Ovary (tissue), 3 donors: Measurements from ENCODE around the gene NSFL1C.

Experiments
- CTCF ChIP-seq, 3 donors: fragments of 450-650 bp in 2 of 3; fragments of 200-600 bp in 1 of 3; IDR thresholded peaks; one replicate each; pipeline versions ENCODE4 v1.5.1 to v1.8.0; 2016 to 2022; ENCODE audit warnings: antibody characterized with exemption in 3 of 3, mild to moderate bottlenecking in 1 of 3
- POLR2A ChIP-seq: fragments of 450-650 bp; IDR thresholded peaks from one replicate; pipeline ENCODE4 v1.6.1; 2017; ENCODE audit warnings: antibody characterized with exemption, mild to moderate bottlenecking, moderate library complexity
- donor health status: DM: no; HTN: no; CAD: no.

GRCh38 chr20:1491860-1492642, 25.4 kb upstream of the NSFL1C start:
- TF ChIP-seq POLR2A (no peak), CTCF (IDR thresholded peaks at IDR 0.05) (no peak)
